ENCODE results near the gene ADARB2. TPM values are rescaled to one million over a fixed set of nuclear protein-coding genes. Genes with fewer than 3 reads are reported as not detected.
A peak's percentile ranks its signal among the peaks of the same experiment; 100 is the strongest.

ADARB2 gene
- total and polyA plus RNA-seq, 3 donors from 2014 or later, result 8.5 to 13.0 (median 10.4) TPM

DNA sequence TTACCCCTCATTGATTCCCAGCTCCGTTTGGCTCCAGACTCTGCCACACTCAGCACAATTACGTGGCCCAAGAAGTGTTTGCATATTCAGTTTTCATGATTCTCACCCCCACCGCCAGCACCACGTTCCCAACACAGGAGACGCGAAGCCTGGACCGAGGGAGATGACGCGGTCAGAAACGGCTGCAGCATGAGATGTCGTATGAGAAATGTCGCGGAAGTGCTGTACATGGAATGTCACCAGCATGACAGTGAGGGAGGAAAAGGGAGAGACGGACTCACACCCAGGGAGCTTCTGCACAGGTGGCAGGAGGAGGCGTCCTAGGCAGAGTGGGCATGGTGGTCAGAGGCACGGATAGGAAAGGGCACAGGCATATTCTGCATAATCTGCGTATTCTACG lies 492.8 kb downstream of the ADARB2 start:
- no peaks in the 10 kb centered on the region for H3K27me3 ChIP-seq

GRCh38 chr10:1243486-1244234 lies 493.7 kb downstream of the ADARB2 start:
- H3K36me3 ChIP-seq (ENCODE audit: low read depth, missing control alignments), result no peaks in the 10 kb centered on the region
- WGBS, 2 donors, result 63 to 75% methylated on average over 20 to 22 of the region's 22 CpGs
- H3K4me1 ChIP-seq, result no peaks in the 10 kb centered on the region
- no peaks in the 10 kb centered on the region for H3K9me3 ChIP-seq
- H3K27ac ChIP-seq, result no peak overlapping the region
- H3K4me3 ChIP-seq, result no peak overlapping the region
- DNase-seq, result peak; percentile 52
- H3K27me3 ChIP-seq, result no peaks in the 10 kb centered on the region
- TF ChIP-seq POLR2A (IDR thresholded peaks at IDR 0.05), result no peak
- TF ChIP-seq, protein P1, sequence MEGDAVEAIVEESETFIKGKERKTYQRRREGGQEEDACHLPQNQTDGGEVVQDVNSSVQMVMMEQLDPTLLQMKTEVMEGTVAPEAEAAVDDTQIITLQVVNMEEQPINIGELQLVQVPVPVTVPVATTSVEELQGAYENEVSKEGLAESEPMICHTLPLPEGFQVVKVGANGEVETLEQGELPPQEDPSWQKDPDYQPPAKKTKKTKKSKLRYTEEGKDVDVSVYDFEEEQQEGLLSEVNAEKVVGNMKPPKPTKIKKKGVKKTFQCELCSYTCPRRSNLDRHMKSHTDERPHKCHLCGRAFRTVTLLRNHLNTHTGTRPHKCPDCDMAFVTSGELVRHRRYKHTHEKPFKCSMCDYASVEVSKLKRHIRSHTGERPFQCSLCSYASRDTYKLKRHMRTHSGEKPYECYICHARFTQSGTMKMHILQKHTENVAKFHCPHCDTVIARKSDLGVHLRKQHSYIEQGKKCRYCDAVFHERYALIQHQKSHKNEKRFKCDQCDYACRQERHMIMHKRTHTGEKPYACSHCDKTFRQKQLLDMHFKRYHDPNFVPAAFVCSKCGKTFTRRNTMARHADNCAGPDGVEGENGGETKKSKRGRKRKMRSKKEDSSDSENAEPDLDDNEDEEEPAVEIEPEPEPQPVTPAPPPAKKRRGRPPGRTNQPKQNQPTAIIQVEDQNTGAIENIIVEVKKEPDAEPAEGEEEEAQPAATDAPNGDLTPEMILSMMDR (IDR thresholded peaks at IDR 0.05), result no peak
- intact Hi-C loops (cut with DNase I; ENCODE audit: low total_unique reads), result no loop called here

More for the DNA sequence above, 492.8 kb downstream of the ADARB2 start:
- Histone ChIP-seq H3K9me3 (no peaks in the 10 kb centered on the region), H3K4me1 (no peaks in the 10 kb centered on the region), H3K4me3 (no peak overlapping the region), H3K36me3 (ENCODE audit: low read depth, missing control alignments) (no peaks in the 10 kb centered on the region), H3K27ac (no peak overlapping the region)
- no peak for DNase-seq
- intact Hi-C loops (cut with DNase I; ENCODE audit: low total_unique reads), result no loop called here
- WGBS, 2 donors, result 93 to 97% methylated on average over 18 of the region's 18 CpGs
- no peak for TF ChIP-seq POLR2A (IDR thresholded peaks at IDR 0.05)

GRCh38 chr10:1242975-1243374 lies 494.4 kb downstream of the ADARB2 start:
- Histone ChIP-seq H3K4me3 (no peak overlapping the region), H3K36me3 (ENCODE audit: low read depth, missing control alignments) (no peaks in the 10 kb centered on the region), H3K4me1 (no peaks in the 10 kb centered on the region), H3K27me3 (no peaks in the 10 kb centered on the region), H3K27ac (no peak overlapping the region), H3K9me3 (no peaks in the 10 kb centered on the region)
- WGBS, 2 donors, result 90 to 91% methylated on average over 13 to 18 of the region's 18 CpGs
- intact Hi-C loops (cut with DNase I; ENCODE audit: low total_unique reads), result no loop called here
- no peak for DNase-seq
- TF ChIP-seq, protein P1 (IDR thresholded peaks at IDR 0.05), result no peak
- TF ChIP-seq POLR2A (IDR thresholded peaks at IDR 0.05), result no peak

DNA sequence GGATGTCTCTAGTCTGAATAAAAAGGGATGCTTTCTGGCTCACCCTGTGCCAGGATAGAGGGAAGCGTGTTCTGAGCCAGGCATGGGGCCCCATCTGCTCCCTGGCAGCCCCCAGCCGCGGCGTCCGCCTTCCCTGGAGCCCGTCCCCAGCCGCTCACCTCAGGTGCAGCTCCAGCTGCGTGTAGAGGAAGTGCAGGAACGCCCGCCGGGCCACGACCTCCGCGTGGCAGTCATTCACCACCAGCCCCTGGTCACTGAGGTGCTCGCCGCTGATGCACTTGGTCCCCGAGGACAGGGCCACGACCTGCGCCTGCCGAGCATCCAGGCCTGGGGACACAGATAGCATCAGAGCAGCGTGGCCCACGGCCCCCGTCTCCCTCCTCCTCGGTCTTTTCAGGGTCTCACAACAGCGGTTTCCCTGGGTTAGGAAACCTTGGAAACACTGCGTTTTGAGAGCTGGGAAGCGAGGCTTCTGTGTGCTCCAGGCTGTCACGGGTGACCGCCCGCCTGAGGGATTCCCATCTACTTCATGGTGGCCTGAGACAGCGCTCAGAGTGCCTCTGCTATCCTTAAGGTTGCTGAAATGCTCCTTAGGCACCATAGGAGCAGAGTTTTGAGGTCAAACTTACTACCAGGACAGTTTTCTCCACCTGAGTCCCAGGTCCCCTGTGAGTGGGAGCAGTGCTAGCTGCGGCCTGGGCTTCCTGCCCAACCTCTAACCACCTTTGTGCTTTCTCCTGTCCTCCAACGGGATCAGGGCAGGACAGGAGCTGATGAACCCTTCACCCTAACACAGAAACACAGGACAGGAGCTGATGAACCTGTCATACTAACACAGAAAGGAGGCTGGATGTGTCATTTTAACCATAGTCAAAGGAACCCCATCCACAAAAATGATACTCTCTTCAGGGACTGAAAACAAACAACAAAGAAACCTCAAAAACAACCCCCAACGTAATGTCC lies 495.1 kb downstream of the ADARB2 start:
- no peaks in the 10 kb centered on the region for H3K27me3 ChIP-seq
- no peaks in the 10 kb centered on the region for H3K4me1 ChIP-seq
- no peak for DNase-seq
- TF ChIP-seq POLR2A (IDR thresholded peaks at IDR 0.05), result no peak
- TF ChIP-seq, protein P1 (IDR thresholded peaks at IDR 0.05), result no peak
- intact Hi-C loops (cut with DNase I; ENCODE audit: low total_unique reads), result no loop called here
- H3K36me3 ChIP-seq (ENCODE audit: low read depth, missing control alignments), result no peaks in the 10 kb centered on the region
- no peak overlapping the region for H3K27ac ChIP-seq
- H3K9me3 ChIP-seq, result no peaks in the 10 kb centered on the region
- H3K4me3 ChIP-seq, result no peak overlapping the region
- 90 to 92% methylated on average over 27 to 34 of the region's 34 CpGs for WGBS, 2 donors

DNA sequence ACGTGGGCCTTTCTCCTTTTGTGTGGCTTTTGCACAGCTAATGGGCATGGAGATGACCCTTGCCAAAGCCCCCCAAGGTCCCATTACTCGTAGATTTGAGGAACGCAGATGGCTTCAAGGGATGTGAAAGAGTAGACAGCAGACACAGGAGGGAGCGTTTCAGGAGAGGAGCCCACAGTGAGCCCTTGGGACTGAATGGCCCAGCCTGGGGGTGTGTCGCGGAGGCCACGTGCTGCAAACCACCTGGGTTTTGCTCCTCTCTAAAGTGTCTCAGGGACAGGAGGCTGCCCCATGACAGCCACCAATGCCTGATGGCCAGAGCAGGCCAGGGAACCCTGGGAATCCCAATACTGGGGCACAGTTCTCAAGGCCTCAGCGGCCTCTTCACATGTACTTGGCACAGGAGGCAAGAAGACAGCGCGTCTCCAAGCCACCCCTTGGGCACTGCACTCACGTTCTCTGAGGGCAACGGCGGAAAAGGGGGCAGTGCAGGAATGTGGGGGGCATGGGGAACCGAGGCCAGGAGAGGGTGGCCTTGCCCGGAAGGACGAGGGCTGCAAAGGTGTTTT lies 495.9 kb downstream of the ADARB2 start:
- no peaks in the 10 kb centered on the region for H3K4me1 ChIP-seq
- no peak for DNase-seq
- no peaks in the 10 kb centered on the region for H3K27me3 ChIP-seq
- H3K36me3 ChIP-seq (ENCODE audit: low read depth, missing control alignments), result no peaks in the 10 kb centered on the region
- no peak overlapping the region for H3K4me3 ChIP-seq
- TF ChIP-seq, protein P1 (IDR thresholded peaks at IDR 0.05), result no peak
- no peak for TF ChIP-seq POLR2A (IDR thresholded peaks at IDR 0.05)
- no peak overlapping the region for H3K27ac ChIP-seq
- intact Hi-C loops (cut with DNase I; ENCODE audit: low total_unique reads), result no loop called here
- no peaks in the 10 kb centered on the region for H3K9me3 ChIP-seq
- WGBS, 2 donors, result 93 to 95% methylated on average over 15 to 16 of the region's 16 CpGs

Data from testis (tissue), 3 donors.